Stimulated activated CD8-positive, alpha-beta memory T cell treated with anti-CD3 and anti-CD28 coated beads, Interleukin-4, amount 100 ng/mL, for 1 hour (primary cell): ENCODE data around the gene C17orf107.

Source experiments
- DNase-seq, 2 donors: peaks; one replicate each; pipeline ENCODE4 v3.0.0-alpha.2; 2020; ENCODE audit warnings: low read depth in 2 of 2, low spot score in 1 of 2

The C17orf107 gene

GRCh38 chr17:4934173-4934979 is 35.0 kb downstream of the C17orf107 start:
- no peak for DNase-seq

GRCh38 chr17:4935650-4936049 is 36.3 kb downstream of the C17orf107 start:
- DNase-seq, result no peak

GRCh38 chr17:4936436-4936835 is 37.1 kb downstream of the C17orf107 start:
- DNase-seq, result no peak

GRCh38 chr17:4937553-4937952 is 38.2 kb downstream of the C17orf107 start:
- DNase-seq, result no peak

GRCh38 chr17:4938069-4938491 is 38.7 kb downstream of the C17orf107 start:
- no peak for DNase-seq

- DNase-seq, result no peak
These were observed 39.6 kb downstream of the C17orf107 start for GRCh38 chr17:4938688-4939545.

GRCh38 chr17:4939546-4939795 is 40.1 kb downstream of the C17orf107 start:
- DNase-seq, result no peak

GRCh38 chr17:4939796-4940554 is 40.6 kb downstream of the C17orf107 start, which contains the start of the genes RNF167 and SLC25A11:
Gene RNF167, plus strand, starts transcription at chr17:4940268. Its CDS starts 642 bp downstream, at chr17:4940910.
Gene SLC25A11, minus strand, starts transcription at chr17:4940046. Its CDS starts 136 bp downstream, at chr17:4939910.
- peak; percentile 84 to 90 for DNase-seq

- no peak for DNase-seq
These were observed 41.4 kb downstream of the C17orf107 start for GRCh38 chr17:4940555-4941318.

- DNase-seq, result no peak
These were observed 41.9 kb downstream of the C17orf107 start for GRCh38 chr17:4941319-4941610.

- DNase-seq, result no peak
These were observed 43.6 kb downstream of the C17orf107 start for GRCh38 chr17:4942760-4943508.

- no peak for DNase-seq
These were observed 44.8 kb downstream of the C17orf107 start for GRCh38 chr17:4944163-4944553.

GRCh38 chr17:4944554-4945175 is 45.3 kb downstream of the C17orf107 start:
- DNase-seq, result no peak

- DNase-seq, result peak; percentile 61 to 64
These were observed 46.0 kb downstream of the C17orf107 start for GRCh38 chr17:4945176-4945943.

GRCh38 chr17:4945944-4946280 is 46.6 kb downstream of the C17orf107 start:
- DNase-seq, result no peak

GRCh38 chr17:4946312-4946976 is 47.1 kb downstream of the C17orf107 start:
- no peak for DNase-seq

- DNase-seq, result no peak
These were observed 47.7 kb downstream of the C17orf107 start for GRCh38 chr17:4947010-4947410.

- DNase-seq, result no peak
These were observed 48.3 kb downstream of the C17orf107 start for GRCh38 chr17:4947411-4948165.
